Left ventricle myocardium inferior (tissue), 1 donor: ENCODE data around the gene CD8A. TPM values are rescaled to one million over a fixed set of nuclear protein-coding genes. Genes with fewer than 3 reads are reported as not detected.

ENCODE experiments used
- DNase-seq: peaks from one replicate; pipeline ENCODE4 v3.0.0-alpha.2; 2020
- H3K27ac ChIP-seq: fragments of 200-600 bp; replicated peaks from 2 replicates; pipeline ENCODE4 v1.8.0; 2021
- H3K27me3 ChIP-seq: fragments of 200-600 bp; 2 replicates; pipeline ENCODE4 v1.8.0; 2021; ENCODE audit warnings: low read depth
- H3K36me3 ChIP-seq: fragments of 200-600 bp; 2 replicates; pipeline ENCODE4 v1.8.0; 2021
- H3K4me1 ChIP-seq: fragments of 200-600 bp; 2 replicates; pipeline ENCODE4 v1.8.0; 2021
- H3K4me3 ChIP-seq: fragments of 200-600 bp; 2 replicates; pipeline ENCODE4 v1.8.0; 2021; ENCODE audit warnings: mild to moderate bottlenecking, moderate library complexity
- H3K9me3 ChIP-seq: fragments of 200-600 bp; replicated peaks from 2 replicates; pipeline ENCODE4 v1.8.0; 2021
- intact Hi-C: fragments of 100-400 bp; cut with micrococcal nuclease; formaldehyde crosslinking; loops from one replicate; pipeline ENCODE4 v1.11.0; 2022
- total RNA-seq: library from RNA; stranded (reverse); fragmentation: NEBNext Ultra II Directional; extraction: Animal tissue kit (Norgen Biotek cat#: 25700); gene quantifications from one replicate; pipeline ENCODE4 v1.2.1, GENCODE V29; 2021
- TF ChIP-seq, protein P1 (sequence below): fragments of 200-600 bp; IDR thresholded peaks from 2 replicates; pipeline ENCODE4 v1.8.0; 2021; ENCODE audit warnings: antibody characterized with exemption, mild to moderate bottlenecking, borderline replicate concordance
- donor health status: DM: no; HTN: yes; CAD: no; lungs with severe emphysema.

Gene CD8A
- total RNA-seq, 1 donor from 2014 or later, result 0.63 TPM

DNA sequence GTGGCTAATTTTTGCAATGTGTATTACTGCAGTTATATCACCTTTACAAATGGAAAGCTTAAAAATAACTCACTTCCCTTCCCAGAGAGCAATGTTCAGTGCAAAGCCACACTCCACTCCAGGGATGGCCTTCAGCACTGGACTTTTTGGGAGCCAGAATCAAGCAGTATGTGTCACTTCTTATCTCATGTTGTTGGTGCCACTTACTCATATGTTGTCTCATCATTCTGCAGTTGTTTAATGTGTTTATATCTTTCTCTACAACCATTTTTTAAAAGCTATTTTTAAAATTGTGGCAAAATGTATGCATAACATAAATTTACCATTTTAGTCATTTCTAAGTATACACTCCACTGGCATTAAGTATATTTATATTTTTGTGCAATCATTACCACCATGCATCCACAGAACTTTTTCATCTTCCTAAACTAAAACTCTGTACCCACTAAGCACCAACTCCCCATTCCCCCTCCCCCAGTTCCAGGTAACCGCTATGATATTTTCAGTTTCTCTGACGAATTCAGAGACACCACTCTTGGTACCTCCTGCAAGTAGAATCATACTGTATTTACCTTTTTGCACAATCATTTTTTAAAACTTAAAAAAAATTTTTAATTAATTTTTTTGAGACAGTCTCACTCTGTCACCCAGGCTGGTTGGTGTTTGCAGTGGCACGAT lies 32.1 kb upstream of the CD8A start:
- Histone ChIP-seq H3K9me3 (peaks cover 17% of the 10 kb centered on the region), H3K4me1 (no peaks in the 10 kb centered on the region), H3K27me3 (peaks cover 45% of the 10 kb centered on the region), H3K4me3 (no peak overlapping the region), H3K36me3 (no peaks in the 10 kb centered on the region), H3K27ac (no peak overlapping the region)
- DNase-seq, result no peak
- intact Hi-C loops, result no loop called here
- TF ChIP-seq, protein P1, sequence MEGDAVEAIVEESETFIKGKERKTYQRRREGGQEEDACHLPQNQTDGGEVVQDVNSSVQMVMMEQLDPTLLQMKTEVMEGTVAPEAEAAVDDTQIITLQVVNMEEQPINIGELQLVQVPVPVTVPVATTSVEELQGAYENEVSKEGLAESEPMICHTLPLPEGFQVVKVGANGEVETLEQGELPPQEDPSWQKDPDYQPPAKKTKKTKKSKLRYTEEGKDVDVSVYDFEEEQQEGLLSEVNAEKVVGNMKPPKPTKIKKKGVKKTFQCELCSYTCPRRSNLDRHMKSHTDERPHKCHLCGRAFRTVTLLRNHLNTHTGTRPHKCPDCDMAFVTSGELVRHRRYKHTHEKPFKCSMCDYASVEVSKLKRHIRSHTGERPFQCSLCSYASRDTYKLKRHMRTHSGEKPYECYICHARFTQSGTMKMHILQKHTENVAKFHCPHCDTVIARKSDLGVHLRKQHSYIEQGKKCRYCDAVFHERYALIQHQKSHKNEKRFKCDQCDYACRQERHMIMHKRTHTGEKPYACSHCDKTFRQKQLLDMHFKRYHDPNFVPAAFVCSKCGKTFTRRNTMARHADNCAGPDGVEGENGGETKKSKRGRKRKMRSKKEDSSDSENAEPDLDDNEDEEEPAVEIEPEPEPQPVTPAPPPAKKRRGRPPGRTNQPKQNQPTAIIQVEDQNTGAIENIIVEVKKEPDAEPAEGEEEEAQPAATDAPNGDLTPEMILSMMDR, result no peak

- intact Hi-C loops, result no loop called here
- H3K36me3 ChIP-seq, result no peaks in the 10 kb centered on the region
- no peak for DNase-seq
- H3K9me3 ChIP-seq, result peaks cover 17% of the 10 kb centered on the region
- no peak overlapping the region for H3K4me3 ChIP-seq
- H3K4me1 ChIP-seq, result no peaks in the 10 kb centered on the region
- TF ChIP-seq, protein P1, result no peak
- H3K27me3 ChIP-seq, result peaks cover 45% of the 10 kb centered on the region
- H3K27ac ChIP-seq, result no peak overlapping the region
Measured at GRCh38 chr2:86821842-86822241, 31.1 kb upstream of the CD8A start.

GRCh38 chr2:86821306-86821705 lies 30.6 kb upstream of the CD8A start:
- Histone ChIP-seq H3K27me3 (peaks cover 45% of the 10 kb centered on the region), H3K4me1 (no peaks in the 10 kb centered on the region), H3K9me3 (peaks cover 17% of the 10 kb centered on the region), H3K4me3 (no peak overlapping the region), H3K27ac (no peak overlapping the region), H3K36me3 (no peaks in the 10 kb centered on the region)
- no peak for DNase-seq
- intact Hi-C loops, result no loop called here
- TF ChIP-seq, protein P1, result no peak

DNA sequence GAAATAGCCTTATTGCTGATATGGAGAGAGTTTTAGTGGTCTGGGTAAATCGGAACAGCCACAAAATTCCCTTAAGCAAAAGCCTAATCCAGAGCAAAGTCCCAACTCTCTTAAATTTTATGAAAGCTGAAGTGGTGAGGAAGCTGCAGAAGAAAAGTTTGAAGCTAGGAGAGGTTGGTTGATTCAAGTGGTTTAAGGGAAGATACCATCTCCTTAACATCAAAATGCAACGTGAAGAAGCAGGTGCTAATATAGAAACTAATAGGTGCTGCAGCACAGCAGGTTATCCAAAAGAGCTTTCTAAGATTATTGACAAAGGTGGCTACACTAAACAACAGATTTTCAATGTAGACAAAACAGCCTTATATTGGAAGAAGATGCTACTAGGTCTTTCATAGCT lies 28.2 kb upstream of the CD8A start:
- DNase-seq, result no peak
- Histone ChIP-seq H3K27me3 (peaks cover 45% of the 10 kb centered on the region), H3K36me3 (no peaks in the 10 kb centered on the region), H3K27ac (no peak overlapping the region), H3K4me3 (no peak overlapping the region), H3K4me1 (no peaks in the 10 kb centered on the region), H3K9me3 (peaks cover 17% of the 10 kb centered on the region)
- TF ChIP-seq, protein P1, result no peak
- intact Hi-C loops, result no loop called here

DNA sequence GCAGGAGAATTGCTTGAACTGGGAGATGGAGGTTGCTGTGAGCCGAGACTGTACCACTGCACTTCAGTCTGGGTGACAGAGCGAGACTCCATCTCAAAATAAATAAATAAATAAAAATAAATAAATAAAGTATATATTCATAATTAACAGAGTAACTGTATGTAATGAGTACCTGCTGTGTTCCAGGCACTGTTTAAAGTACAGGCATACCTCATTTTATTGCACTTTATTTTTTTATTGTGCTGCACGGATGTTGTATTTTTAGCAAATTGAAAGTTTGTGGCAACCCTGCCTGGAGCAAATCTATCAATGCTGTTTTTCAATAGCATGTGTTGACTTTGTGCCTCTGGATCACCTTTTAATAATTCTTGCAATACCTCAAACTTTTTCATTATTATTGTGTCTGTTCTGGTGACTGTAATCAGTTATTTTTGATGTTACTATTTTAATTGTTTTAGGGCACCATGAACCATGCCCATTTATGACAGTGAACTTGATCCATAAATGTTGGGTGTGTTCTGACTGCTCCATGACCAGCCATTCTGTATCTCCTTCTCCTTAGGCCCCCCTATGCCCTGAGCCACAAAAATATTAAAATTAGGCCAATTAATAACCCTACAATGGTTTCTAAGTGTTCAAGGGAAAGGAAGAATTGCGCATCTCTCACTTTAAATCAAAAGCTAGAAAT lies 27.5 kb upstream of the CD8A start:
- Histone ChIP-seq H3K4me1 (no peaks in the 10 kb centered on the region), H3K27me3 (peaks cover 52% of the 10 kb centered on the region), H3K36me3 (no peaks in the 10 kb centered on the region), H3K4me3 (no peak overlapping the region), H3K27ac (no peak overlapping the region), H3K9me3 (peaks cover 16% of the 10 kb centered on the region)
- TF ChIP-seq, protein P1, result no peak
- intact Hi-C loops, result no loop called here
- no peak for DNase-seq
